ENCODE data around the gene FGF10.

Gene FGF10

GRCh38 chr5:44389090-44389822 is at the start of gene FGF10:
TSS of gene FGF10 (minus strand) at chr5:44389420. CDS start at chr5:44388682, 738 bp downstream.
- DNase-seq (ENCODE audit: low read depth): no peak

DNA sequence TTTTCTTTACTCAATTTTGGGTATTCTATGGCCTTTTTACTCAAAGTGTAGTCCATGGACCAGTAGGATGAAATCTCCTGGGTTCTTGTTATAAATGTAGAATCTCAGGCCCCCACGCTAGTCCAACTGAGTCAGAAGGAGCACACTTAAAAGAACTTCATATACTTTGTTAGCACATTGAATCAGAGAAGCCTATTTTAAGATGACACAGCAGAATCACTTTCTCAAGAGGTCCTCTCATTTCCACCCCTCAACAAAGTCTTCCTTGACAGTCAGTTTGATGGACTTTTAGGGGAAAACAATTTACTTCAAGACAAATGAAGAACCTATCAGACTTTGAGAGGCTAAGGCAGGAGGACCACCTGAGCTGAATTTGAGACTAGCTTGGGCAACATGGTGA is 37.7 kb upstream of the FGF10 start:
- no peak for DNase-seq (ENCODE audit: low read depth)

- no peak for DNase-seq (ENCODE audit: low read depth)
Measured at GRCh38 chr5:44412286-44412685, 23.1 kb upstream of the FGF10 start.

DNA sequence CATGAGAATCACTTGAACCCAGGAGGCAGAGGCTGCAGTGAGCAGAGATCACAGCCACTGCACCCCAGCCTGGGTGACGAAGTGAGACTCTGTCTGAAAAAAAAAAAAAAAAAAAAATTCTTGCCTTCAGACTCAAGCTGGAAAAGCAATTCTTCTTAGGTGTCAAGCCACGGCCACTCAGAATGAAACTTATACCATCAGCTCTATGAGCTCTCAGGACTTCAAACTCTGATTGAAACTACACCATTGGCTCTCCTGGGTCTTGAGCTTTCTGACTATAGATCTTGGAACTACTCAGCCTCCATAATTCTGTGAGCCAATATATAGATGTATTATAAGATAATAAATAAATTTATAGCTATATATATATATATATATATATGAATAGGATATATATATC is 12.9 kb upstream of the FGF10 start:
- DNase-seq (ENCODE audit: low read depth): no peak

DNA sequence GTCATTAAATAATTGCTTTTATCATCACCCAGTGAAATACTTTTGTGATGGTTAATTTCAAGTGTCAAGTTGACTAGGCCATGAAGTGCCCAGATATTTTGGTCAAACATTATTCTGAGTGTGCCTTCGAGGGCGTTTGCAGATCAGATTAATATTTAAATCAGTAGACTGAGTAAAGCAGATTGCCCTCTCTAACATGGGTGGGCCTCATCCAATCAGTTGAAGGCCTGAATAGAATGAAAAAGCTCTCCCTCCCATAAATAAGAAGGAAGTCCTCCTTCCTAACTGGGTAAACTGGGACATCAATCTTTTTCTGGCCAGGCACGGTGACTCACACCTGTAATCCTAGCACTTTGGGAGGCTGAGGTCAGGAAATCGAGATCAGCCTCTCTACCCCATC is 12.4 kb upstream of the FGF10 start:
- no peak for DNase-seq (ENCODE audit: low read depth)

- no peak for DNase-seq (ENCODE audit: low read depth)
Measured at GRCh38 chr5:44398382-44398781, 9.2 kb upstream of the FGF10 start.

- DNase-seq (ENCODE audit: low read depth): no peak
Measured at GRCh38 chr5:44396312-44396711, 7.1 kb upstream of the FGF10 start.

- DNase-seq (ENCODE audit: low read depth): no peak
Measured at GRCh38 chr5:44390351-44390750, 1.1 kb upstream of the FGF10 start.

GRCh38 chr5:44389823-44390143 is 563 bp upstream of the FGF10 start:
- DNase-seq (ENCODE audit: low read depth): no peak

GRCh38 chr5:44388321-44389089 is 715 bp downstream of the FGF10 start:
- DNase-seq (ENCODE audit: low read depth): no peak

DNA sequence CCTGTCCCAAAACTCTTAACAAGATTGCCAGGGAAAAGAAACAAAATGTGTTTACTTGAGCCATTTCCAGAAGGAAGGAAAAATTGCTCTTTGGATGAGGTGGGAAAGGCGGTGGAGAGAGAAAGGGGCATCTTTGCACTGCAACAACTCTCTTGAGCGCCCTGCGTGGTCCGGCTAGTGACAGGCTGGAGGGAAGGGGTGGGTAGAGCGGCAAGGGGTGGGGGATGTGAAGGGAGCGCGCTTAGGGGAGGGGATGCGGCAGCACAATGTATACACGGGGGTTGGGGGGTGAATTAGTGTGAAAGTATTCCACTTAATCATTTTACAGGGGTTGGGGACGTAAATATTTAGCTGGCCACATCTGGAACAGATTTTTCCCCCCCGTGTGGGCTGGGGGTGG is 1.3 kb downstream of the FGF10 start:
- no peak for DNase-seq (ENCODE audit: low read depth)

GRCh38 chr5:44387406-44387805 is 1.8 kb downstream of the FGF10 start:
- no peak for DNase-seq (ENCODE audit: low read depth)

DNA sequence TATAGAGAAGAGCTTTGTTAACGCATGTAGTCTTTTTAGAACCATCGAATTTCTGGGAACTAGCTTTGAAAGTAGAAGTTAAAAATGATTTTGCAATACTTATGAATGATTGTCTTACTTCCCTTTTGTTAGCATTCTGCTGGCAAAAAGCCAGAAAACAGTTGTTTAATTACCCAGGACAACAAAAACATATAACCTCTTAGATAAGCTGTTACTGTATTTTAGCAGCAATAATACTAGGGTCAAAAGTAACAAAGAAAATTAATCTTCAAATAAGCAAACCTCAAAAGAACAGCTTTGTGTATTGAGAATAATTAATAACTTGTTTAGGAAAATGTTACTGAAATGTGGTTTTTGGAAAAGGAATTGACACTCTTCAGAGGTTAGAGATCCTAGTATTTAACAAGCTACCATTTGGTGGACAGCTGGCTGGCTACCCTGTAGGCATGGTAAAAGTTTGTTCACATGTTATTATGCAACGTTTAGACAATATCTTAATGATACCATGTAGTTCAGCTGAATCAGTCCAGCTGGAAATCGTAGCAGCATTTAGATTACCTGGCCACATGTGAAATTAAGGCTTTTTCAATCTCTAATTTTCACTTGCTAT is 3.8 kb downstream of the FGF10 start:
- DNase-seq (ENCODE audit: low read depth): no peak

DNA sequence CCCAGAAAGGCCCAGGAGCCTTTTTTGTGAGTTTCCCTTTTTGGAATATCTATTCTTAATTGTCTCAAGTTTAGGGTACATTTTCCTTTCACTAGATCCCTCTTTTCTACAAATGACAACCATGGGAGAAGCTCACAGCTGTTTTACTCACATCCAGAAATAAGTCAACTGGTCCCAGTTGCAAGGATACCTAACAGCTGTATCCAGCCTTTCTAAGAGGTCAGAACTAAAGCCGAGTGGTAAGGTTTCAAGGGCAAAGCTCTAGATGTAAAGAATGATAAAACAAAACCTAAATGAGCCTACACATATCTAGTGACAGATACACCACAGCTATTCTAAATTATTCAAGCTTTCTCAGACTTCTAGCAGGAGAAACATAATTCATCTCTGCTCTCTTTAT is 4.4 kb downstream of the FGF10 start:
- no peak for DNase-seq (ENCODE audit: low read depth)

GRCh38 chr5:44382894-44383293 is 6.3 kb downstream of the FGF10 start:
- DNase-seq (ENCODE audit: low read depth): no peak

- DNase-seq (ENCODE audit: low read depth): no peak
Measured at GRCh38 chr5:44377057-44377456, 12.2 kb downstream of the FGF10 start.

DNA sequence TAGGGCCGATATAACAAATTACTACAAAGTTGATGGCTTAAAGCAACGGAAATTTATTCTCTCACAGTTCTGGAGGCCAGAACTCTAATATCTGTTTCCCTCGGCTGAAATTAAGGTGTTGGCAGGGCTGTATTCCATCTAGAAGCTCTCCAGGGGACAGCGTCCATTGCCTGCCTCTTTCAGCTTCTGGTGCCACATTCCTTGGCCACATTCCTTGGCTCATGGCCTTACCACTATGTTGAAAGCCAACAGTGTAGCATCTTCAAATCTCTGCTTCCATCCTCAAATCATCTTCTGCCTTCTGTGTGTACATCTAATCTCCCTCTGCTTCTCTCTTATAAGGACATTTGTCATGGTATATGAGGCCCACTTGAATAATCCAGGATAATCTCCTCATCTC is 17.2 kb downstream of the FGF10 start:
- DNase-seq (ENCODE audit: low read depth): no peak

DNA sequence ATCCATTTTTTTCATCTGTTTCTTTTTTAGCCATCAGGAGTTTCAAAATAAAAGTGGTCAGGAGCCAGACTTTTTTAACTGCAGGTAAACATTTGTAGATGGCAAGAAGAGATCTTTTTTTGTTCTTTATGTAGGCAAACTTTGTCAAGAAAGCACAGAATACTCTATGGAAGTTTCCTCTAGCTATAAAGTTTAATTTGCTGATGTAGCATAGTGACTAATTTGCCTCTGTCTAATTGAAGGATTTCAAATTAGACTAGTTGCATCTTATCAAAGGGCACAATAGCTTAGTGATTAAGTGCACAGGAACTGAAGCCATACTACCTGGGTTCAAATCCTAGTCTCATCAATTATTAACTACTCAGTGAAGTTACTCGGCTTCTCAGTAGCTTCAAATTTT is 22.0 kb downstream of the FGF10 start:
- DNase-seq (ENCODE audit: low read depth): no peak

- DNase-seq (ENCODE audit: low read depth): no peak
Measured at GRCh38 chr5:44365345-44365744, 23.9 kb downstream of the FGF10 start.

GRCh38 chr5:44364097-44364496 is 25.1 kb downstream of the FGF10 start:
- DNase-seq (ENCODE audit: low read depth): no peak

DNA sequence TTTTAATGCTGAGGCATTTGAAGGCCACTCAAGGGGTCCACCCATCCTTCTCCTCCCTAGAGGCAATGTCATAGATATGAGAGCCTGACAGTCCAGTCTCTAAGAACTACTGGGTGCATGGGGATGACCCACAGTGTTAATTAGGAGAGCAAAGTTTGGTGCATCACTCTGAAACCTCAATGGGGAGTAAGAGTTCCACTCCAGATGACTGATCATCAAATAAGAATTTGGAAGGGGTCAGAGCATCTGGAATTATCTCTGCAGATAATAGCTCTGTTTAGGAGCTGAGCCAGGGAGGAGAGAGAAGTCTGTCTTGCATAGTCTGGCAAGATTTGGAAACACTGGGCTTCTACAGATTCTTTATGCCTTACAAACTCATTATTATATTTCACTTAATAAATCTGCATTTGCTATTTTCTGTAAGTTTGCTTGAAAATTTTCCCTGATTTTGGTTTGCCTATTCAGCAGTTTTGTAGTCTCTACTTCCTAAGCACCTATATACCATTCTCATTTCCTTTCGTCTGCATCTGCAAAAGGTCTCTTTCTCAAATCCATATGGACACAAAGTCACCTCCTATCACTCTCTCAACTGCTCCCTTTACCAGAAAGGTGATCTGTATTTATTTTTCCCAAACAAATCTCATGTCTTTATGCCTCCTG is 27.7 kb downstream of the FGF10 start:
- no peak for DNase-seq (ENCODE audit: low read depth)

DNA sequence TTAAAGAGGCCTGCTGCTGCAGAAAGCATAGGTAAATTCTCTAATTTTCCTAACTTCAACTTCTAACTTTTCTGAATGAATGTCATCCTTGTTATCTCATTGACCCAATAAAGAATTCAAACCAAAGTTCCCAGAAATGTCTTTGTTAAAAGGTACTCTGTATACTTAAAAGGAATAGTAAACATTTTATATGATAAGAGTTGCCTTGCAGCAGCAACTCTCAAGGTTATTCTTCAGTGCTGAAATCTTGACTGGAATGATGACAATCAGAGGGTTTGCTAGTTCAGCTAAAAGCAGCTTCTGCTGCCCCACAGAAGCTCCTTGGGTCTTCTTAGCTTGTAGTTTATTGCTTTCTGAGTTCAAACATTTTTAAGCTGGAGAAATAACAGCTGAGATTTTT is 28.3 kb downstream of the FGF10 start:
- no peak for DNase-seq (ENCODE audit: low read depth)

DNA sequence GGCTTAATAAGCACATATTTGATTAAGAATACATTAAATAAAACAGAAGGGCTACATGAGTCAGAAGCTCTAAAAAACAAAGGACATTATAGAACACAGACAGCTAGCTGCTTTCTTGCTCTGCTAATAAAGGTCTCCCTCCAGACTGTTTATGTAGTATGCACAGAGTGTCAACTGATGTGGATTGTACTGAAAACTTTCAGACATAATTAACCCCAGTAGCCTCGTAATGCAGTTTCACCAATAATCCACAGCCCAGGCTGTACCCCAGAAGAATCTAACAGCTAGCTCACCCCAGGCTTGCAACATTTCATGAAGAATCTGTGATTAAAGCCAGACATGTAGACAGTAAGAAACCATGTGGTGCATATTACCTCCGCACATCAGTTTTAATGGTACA is 30.8 kb downstream of the FGF10 start:
- DNase-seq (ENCODE audit: low read depth): no peak

Measured in stimulated activated CD8-positive, alpha-beta memory T cell treated with anti-CD3 and anti-CD28 coated beads, Interleukin-15, amount 100 ng/mL, for 24 hours (primary cell).